Tibial nerve (tissue), 3 donors: ENCODE results near the gene RASAL3.

Experiments
- POLR2A ChIP-seq, 2 donors: fragments of 450-650 bp; IDR thresholded peaks; one replicate each; pipeline ENCODE4 v1.6.1; 2017; ENCODE audit warnings: antibody characterized with exemption in 2 of 2, mild to moderate bottlenecking in 2 of 2, moderate library complexity in 2 of 2
- TF ChIP-seq, protein P1 (sequence below), 5 experiments: fragments of 200-600 bp in 3 of 5; fragments of 450-650 bp in 2 of 5; sonication (generic) in 3 of 5; IDR thresholded peaks; one replicate each; pipeline ENCODE4 v1.5.1; 2016 to 2019; ENCODE audit warnings: antibody characterized with exemption in 5 of 5, mild to moderate bottlenecking in 3 of 5, moderate library complexity in 2 of 5

DNA sequence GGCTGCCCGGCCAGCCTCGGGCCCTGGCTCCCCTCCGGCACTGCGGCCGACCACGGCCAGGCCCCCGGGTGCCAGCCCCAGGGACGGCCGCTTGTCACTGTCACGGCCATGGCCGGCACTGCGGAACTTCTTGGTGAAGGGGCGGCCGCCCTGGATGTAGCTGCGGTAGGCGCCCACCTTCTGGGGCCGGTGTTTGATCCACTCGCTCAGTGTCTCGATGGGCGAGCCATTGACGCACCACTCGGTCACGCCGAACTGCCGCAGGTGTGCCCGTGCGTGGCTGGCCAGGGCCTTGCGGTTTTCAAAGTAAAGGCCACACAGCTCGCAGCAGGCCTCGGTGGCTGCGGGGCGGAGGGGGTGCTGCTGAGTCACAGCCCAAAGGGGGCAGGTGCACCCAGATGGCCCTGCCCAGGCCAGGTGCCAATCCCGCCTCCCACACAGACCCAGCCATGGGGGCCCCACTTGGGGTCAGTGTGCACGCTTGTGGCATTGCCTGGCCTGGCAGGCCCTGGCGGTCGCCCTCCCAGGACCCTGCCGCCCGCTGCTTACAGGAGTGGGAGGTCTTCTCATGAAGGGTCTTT, 39.6 kb downstream of the RASAL3 start:
- TF ChIP-seq, protein P1, sequence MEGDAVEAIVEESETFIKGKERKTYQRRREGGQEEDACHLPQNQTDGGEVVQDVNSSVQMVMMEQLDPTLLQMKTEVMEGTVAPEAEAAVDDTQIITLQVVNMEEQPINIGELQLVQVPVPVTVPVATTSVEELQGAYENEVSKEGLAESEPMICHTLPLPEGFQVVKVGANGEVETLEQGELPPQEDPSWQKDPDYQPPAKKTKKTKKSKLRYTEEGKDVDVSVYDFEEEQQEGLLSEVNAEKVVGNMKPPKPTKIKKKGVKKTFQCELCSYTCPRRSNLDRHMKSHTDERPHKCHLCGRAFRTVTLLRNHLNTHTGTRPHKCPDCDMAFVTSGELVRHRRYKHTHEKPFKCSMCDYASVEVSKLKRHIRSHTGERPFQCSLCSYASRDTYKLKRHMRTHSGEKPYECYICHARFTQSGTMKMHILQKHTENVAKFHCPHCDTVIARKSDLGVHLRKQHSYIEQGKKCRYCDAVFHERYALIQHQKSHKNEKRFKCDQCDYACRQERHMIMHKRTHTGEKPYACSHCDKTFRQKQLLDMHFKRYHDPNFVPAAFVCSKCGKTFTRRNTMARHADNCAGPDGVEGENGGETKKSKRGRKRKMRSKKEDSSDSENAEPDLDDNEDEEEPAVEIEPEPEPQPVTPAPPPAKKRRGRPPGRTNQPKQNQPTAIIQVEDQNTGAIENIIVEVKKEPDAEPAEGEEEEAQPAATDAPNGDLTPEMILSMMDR (IDR thresholded peaks at IDR 0.05) = no peak
- TF ChIP-seq POLR2A (IDR thresholded peaks at IDR 0.05) = no peak
